ENCODE data around the gene B3GALT5.

The B3GALT5 gene

DNA sequence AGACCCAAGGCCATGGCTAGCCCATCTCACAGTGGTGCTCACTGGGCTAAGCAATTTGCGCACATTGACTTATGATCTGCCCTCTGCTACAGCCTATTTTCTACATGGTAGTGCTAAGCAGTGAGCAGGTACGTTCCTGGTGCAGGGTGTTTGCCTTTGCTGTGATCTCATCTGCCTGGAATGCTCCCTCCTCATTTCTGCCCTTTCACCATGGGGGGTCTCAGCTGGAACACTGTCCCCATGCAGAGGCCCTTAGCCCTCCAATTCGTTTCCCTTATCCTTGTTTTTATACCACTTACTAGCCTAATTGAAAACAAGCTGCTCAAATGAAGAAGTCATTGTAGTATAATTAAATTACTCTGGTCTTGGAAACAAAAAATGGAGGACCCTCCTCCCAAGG lies 2.0 kb upstream of the B3GALT5 start:
- DNase-seq, result no peak

DNA sequence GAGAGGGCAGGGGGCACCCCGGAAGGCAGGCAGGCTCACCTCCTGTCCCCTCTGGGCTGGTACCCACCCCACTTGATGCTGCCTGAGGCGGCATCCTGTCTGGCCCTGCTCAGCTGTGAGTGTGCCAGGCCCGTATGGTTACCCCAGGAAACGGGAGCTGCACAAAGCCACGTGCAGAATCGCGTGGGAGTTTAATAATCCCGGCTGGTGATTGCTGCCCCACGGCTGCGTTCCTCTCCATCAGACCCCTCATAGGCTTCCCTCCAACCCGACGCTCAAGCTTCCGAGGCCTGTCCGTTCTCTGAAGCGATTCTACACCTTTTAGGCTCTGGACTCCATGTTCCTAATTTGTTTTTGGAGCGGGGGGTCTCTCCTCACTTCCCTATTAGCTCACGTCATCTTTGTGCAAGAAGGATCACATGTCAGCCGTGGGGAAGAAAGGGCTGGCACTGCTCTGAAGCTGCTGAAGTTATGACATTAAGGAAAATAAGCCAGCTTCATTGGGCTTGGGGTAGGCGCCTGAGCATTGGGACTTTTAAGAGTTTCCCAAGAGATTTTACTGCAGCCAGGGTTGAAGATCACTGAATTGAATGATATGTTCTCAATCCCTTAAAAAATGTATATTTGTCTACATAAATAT lies 1.1 kb upstream of the B3GALT5 start:
- DNase-seq, result no peak

DNA sequence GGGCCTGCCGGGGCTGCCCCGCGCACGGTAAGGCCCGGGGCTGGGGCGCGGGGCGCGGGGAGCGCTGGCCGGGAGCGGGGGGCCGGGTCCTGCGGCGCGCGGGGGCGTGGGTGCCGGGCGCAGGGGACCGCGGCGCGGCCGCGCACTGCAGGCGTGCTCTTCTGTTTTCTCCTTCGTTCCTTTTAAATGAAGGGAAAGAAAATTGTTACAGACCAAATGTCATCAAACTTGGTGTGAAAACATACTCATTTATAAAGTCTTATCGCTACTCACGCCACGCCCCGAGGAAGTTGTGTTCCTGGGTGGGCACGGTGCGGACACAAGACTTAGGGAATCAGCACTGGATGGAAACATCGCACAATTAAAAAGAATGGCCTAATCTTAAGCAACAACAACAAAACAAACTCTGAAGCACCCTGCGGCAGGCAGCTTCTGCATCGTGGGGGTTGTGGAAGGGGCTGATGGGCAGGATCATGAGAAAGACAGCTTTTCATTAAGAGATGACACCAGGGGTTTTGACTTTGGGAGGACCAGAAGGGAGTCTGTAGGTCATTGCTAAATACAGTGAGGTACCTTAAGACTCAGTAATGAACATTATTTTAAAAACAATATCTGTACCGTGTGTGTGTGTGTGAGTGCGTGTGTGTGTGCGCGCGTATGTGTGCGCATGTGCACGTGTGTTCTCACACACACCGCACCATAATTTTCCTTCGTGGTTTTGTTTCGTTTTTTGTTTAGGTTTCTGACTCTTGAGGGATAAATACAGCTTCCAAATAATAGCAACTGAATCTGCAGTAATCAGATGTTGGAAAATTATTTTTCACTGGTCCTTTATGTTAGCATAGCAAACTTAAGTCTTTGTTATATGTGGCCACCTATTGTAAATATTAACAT lies 548 bp downstream of the B3GALT5 start:
- no peak for DNase-seq

DNA sequence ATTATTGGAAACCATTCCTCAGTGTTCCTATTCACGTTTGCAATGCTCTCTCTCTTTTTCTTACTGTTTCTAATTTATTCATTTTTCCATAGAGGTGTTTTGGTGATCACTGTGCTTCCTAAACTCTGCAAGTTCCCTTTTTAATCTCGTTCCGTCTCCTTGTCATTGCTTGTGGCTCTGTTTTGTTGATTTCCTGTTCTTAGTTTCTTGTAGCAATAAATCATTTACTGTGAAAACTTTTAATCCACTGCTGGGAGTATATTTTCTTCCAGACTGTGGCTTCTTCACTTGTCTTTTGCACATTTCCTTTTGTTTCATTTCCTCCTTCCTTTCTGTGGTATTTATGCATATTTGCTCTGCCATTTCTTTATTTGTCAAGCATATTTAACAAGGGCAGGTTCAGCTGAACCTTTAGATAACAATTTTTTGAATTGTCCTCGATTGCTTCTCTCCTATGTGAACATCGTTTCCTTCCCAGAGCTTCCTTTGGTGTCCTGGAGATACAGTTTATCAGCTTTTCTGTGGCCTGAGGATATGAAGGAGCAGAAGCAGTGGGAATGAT lies 3.6 kb downstream of the B3GALT5 start:
- DNase-seq, result no peak

DNA sequence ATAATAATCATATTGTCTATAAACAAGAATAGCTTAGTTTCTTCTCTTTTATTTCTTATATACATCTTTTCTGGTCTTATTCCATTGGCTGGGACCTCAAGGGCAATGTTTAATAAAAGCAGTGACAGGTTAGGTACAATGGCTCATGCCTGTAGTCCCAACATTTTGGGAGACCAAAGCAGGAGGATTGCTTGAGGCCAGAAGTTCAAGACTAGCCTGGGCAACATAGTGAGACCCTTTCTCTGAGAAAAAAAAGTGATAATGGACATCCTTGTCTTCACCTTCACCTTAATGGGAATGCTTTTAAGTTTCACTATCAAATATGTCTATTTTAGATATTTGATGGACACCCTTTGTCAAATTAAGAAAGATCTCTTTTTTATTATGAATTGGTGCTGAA lies 8.1 kb downstream of the B3GALT5 start:
- no peak for DNase-seq

DNA sequence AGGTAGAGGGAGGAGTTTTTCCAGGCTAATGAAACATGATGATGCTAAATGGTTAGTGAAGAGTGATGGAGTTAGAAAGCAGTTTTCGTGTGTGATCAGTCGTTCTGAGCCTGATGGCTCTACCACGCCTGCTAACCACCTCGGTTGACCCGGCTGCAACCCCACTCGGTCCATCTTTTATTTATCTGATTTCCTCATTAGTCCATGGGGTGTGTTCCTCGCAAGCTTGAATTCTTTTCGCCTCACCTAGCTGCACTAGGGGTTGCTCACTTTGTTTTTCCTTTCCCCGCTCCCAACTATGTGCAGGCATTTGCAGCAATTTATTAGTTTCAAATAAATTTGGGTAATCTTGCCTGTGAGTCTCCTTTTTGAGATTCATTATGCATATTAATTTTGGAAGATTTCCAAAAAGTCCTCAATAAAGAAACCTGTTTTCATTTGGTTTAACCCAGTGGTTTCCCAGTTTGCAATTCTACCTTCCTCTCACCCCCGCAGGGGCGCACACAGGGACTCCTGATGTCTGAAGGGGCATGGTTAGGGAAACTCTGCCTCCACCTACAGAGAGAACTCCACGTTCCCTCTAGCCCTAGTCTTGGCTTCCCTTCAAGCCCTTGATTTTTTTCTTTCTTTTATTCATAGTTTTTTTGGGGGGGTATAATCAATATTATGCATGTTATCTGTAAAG lies 12.6 kb downstream of the B3GALT5 start:
- no peak for DNase-seq

DNA sequence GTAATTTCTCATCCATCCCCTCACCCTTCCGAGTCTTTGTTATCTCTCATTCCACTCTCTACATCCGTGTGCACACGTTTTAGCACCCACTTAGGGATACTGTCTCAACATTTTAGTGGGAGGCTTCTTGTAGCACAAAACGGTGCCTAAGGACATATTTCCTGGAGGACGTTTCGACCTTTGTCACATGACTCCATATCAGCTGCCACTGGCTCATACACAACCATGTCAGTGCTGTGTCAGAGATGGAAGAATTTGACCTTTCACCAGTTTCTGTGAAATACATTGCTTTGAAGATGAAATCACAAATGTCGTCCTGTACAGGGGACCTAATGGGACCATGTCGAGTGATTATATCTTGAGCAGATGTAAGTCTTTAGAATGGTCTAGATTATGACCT lies 15.6 kb downstream of the B3GALT5 start:
- DNase-seq, result no peak

DNA sequence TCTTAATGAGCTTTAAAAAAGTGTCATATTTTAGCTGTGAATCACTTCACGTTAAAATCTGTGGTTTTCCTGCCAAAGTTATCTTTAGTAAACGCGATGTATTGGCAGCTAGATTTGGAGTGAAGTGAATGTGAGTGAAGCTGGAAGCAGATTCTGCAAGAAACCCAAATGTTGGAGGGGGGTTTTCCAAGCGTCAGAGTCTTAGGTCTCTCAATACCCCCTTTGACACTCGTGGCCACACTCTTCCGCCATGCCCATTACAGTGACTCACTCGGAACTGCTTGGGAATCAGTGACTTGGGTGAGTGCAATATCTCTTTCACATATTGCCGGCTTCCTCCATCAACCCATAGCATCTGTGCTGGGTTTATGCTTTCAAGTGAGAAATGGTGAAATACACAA lies 17.5 kb downstream of the B3GALT5 start:
- DNase-seq, result no peak

DNA sequence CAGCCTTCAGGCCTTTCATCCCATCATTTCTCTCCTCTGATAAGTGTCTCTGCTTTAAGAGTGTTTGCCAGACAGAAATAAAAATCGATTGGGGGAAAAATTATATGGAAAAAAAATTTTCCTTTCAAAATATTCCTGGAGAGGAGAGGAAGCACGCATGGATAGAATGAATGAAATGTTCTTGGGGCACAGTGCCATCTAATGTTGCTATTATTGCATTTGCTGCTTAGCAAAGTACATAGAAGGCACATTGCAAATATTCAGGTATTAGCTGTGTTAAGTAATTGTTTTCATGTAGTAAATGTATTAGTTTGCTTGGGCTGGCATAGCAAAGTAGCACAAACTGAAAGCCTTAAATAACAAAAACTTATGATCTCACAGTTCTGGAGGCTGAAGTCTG lies 18.1 kb downstream of the B3GALT5 start:
- DNase-seq, result no peak

DNA sequence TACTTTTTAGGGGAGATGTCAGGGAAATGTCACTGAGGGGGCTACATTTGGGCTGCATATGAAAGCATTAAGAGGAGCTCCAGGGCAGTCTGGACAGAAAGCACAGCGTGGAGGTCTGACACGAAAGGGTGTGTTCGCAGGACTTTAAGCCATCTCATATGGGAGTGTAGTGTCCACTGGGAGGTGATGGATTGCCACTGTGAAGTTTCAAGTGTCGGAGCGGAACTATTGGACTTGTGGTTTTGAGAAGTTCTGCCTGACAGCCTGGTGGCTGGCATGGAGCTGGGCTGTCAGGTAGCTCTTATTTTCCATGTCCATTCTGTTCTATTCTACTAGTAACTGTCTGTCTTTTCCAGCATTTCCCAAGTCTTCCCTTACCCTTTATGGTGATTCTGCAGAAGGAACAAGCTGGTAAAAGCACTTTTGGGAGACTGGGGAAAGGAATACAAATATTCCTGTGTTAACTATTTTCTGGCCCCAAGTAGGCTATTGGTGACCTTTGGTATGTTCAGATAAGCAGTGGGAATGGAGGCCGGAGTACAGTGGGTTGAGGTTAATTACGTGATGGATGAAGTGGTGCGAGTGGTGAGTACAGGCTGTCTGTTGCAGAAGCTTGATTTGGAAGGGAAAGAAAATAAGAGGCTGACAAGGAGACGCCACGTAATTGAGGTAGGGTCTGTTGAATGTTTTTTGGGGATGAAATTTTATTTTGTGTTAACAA lies 19.3 kb downstream of the B3GALT5 start:
- DNase-seq, result no peak

DNA sequence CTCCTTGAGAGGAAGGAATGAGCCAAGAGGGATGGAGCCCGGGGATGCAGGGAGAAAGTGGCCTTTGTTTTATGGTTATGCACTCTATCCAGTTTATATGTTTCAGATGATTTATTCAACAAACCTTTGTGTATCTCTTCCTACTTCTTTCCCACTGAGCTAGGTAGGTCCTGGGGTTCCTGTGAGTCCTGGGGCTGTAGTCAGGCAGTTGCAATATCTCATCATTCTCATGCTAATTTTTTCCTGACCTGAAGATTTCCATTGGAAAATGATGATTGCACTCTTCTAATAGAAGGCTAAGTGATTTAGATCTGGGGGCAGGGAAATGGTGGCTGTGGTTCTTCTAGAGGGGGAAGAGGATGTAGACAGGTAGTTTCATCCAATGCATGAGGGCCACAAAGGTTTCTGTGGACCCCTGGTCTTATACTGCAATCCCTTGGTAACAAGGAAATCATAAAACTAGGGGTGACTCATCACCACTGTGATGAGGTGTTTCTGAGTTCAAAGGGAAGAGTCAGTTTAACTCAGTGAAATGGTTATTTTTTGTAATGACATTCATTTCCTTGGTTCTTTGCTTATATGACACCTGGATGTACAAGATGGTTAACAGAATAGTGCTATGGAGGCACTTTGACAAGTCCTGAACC lies 20.2 kb downstream of the B3GALT5 start:
- DNase-seq, result no peak

DNA sequence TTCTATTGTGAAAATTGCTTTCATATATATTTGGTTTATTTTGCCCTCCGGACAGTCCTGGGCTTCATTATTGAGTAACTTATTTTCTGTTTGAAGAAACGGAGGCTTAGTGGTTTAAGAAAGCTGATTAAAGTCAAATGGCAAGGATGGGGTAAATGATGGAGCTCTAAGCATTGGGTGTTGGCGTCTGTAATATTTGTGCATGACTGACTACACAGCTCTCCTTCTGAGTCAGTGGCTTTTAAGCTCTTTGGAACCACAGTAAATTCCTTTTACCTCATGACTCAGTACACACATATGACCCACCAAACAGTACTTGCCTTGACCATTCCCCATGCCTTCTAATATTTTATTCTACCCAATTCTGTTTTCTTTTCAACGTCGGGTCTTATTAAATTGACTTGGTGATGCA lies 21.0 kb downstream of the B3GALT5 start:
- no peak for DNase-seq

DNA sequence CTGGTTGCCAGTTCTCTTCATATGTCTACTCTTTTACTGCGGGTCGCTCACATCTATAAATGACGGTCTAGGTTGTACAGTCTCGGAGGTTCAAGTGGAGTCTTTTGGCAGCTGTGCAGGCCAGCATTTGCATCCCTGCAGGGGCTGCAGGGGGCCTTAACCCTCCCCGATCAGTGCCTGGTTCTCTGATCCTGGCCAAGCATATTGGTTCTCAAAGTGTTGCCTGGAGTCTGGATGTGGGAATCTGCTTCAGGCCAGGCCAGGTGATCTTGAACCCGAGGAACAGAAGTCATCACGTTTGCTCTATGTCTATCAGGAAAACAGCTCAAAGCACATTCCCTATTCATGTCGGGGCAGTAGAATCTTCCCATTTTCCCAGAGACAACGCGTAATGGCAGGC lies 21.8 kb downstream of the B3GALT5 start:
- no peak for DNase-seq

DNA sequence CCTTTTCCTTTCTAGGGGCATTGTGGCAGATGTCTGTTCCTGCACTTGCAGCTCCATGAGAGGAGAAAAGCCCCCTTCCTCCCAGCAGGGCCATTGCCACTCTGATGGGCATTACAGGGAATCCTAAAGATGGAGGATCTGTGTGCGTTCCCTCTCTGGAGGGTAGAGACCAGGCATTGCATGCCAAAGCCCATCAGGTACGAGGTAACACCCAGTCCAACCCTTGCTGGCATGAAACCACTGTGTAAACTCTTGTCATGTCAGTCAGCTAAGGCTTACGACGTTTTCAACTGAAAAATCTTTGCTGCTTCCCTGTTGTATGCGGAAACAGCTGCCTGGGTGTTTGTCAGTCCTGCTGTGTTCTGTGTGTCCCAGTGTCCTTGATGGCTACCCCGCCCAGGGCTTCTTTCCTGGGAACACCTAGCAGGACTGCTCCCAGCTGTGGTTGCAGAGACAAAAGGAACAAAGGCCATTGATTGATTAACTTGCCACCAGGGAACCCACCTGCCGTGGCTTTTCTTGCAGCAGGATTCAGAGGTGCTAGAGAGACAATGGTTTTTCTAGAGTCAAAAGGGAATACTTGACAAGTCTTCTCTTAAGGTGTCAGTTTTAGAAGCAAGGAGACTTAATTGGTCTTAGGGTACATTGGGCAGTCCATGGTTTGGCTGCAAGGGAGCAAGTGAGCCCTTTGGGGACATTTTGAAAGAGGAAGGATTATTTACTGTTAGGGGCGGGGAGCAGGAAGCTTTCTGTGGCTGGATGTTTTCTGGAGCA lies 24.6 kb downstream of the B3GALT5 start:
- DNase-seq, result no peak

DNA sequence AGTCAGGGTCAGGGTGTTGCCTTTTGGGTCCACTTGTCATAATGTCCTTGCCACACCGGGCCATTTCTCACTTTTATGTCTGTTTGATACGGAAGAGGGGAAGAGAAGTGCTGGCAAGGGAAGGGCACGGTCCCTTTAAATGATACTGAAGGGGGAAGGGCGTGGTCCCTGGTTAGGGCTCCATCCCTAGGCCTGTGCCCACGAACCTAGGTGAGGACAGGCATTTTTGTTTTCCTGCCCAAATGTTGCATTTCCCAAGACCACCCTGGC lies 25.2 kb downstream of the B3GALT5 start:
- no peak for DNase-seq

DNA sequence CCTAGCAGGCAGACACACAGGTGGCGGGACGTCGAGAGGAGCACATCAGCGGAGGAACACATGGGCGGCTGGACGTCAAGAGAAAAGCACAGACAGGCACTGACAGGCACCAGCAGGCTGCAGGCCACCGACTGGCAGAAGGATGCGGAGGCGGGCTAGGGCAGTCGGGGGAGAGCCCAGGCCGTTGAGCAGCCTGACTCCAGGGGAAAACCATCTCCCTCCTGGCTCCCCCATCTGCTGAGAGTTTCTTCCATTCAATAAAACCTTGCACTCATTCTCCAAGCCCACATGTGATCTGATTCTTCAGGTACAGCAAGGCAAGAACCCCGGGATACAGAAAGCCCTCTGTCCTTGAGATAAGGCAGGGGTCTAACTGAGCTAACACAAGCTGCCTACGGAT lies 25.5 kb downstream of the B3GALT5 start:
- DNase-seq, result no peak

DNA sequence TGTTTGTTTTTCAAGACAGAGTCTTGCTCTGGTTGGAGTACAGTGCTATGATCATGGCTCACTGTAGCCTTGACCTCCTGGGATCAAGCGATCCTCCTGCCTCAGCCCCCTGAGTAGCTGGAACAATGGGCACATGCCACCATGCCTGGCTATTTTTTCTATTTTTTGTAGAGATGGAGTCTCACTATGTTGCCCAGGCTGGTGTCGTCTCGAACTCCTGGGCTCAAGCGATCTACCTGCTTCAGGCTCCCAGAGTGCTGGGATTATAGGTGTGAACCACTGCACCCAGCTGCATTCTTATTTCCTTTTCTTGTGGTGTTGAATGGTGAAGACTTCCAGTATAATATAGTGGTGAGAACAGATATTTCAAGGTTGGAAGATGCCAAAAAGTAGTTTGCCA lies 28.0 kb downstream of the B3GALT5 start:
- DNase-seq, result no peak

DNA sequence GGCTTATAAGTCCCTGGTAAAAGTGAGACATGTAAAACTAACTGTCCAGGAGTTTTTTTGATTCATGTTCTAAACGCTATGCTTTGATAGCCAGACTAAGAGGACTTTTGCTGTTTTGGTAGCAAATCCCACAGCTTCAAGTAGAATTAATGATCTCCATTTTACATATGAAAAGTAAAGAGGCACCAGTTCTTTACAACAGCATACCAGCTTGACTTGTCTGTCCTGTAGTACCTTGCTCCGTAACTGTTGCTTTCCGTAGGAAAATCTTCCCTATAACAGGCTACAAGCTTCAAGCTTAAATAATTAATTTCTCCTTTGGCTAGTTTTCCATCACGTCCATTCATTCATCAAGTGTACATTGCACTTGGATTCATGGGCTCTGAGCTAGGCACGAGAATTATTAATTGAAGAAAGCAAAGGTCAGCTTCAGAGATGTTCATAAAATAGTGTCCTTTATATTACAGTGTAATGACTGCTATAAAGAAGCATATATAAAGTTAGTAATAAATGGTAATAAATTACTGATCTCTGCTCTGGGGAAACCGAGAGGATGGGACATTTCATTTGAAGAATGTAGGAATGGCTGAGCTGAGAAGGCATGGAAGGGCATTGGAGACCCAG lies 29.2 kb downstream of the B3GALT5 start:
- no peak for DNase-seq

DNA sequence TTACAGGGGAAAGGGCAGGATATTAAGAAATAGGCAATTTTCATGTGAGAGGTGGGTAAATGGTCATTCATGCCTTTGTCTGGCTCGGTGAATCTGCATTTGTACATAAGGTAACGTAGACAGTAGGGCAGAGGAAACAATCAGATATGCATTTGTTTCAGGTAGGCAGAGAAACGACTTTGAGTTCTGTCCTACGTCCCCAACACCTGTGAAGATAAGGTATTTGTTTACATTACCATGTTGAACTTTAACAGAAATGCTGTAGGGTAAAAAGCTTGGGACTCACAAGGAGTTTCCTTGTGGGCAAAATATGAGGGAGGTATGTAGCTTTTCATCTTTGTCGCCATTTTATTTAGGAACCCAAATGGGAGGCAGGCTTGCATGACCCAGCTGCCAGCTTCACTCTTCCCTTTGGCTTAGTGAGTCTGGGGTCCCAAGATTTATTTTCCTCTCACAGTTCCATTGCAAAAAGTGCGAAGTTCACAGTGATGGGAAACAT lies 31.4 kb downstream of the B3GALT5 start:
- DNase-seq, result no peak

DNA sequence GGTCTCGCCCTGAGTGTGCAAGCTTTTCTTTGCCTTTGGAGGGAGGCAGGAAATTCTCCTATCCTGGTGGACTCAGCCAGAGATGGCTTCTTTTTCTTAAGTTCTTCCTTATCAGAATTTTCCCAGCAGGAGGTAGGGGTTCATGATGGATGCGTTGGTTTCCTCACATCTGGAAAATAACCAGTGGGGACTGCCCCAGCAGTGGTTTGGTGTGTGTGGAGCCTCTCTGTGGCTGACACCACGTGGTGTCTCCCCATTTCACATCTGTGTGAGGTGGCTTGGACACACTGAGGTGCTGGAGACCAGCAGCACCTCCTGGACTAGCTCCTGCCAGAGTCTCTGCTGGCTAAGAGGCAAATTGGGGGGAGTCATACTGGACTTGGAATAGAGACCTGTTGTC lies 32.6 kb downstream of the B3GALT5 start:
- DNase-seq, result no peak

DNA sequence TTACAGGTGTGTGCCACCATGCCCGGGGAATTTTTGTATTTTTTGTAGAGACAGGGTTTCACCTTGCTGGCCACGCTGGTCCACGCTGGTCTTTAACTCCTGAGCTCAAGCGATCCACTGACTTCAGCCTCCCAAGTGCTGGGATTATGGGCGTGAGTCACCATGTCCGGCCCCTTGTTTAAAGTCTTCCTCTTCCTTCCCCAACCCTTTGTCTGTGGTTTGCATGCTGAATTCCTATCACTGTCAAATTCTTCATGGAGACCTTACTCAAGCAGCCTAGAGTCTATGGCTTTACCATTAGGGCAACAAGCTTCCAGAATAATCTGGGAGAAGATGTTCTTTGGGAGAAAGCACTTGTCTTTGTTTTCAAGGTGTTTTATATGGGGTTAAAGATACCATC lies 34.7 kb downstream of the B3GALT5 start:
- no peak for DNase-seq

Data from T-helper 9 cell (primary cell).